H7 (cell line): ENCODE measurements around the gene DCDC2. TPM values are rescaled to one million over a fixed set of nuclear protein-coding genes. Genes with fewer than 3 reads are reported as not detected.

Experiments used
- DNase-seq: peaks from one replicate; pipeline ENCODE4 v3.0.0; 2012
- H3K27me3 ChIP-seq: 2 replicates; pipeline ENCODE4 v1.6.0; 2011; ENCODE audit warnings: mild to moderate bottlenecking, low read length; ENCODE audit not compliant: control insufficient read depth, insufficient read depth
- H3K36me3 ChIP-seq: replicated peaks from 2 replicates; pipeline ENCODE4 v1.5.1; 2011; ENCODE audit warnings: low read length; ENCODE audit not compliant: control insufficient read depth, insufficient read depth
- H3K4me3 ChIP-seq: 2 replicates; pipeline ENCODE4 v1.5.1; 2011; ENCODE audit warnings: low read depth, mild to moderate bottlenecking, control low read depth, low read length, moderate library complexity; ENCODE audit not compliant: insufficient read depth
- total RNA-seq: library from RNA; depleted of rRNA; stranded (reverse); fragments of >200 nt; shearing (Covaris generic); gene quantifications from 2 replicates; pipeline ENCODE4 v1.2.3, GENCODE V29; 2014

The DCDC2 gene
- total RNA-seq, 1 experiment from 2014 or later: not detected

DNA sequence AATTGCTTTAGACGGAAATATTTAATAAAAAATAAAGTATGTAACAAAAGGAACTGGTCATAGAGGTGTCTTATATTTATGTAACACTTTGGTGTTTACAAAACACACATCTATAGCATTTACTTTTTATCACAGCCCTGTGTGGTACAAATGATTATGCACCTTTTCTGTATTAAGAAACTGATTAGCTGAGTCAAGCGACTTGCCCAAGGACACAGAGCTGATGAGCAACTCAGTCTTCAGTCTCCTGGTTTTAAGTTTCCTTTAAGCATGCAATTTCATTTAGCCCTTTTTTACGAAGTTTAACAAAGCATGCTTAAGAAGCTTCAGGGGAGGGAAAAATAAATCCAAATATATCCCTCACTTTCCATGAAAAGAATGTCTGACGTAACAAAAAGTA lies 2.5 kb downstream of the DCDC2 start:
- no peak for DNase-seq
- Histone ChIP-seq H3K27me3 (no peaks in the 10 kb centered on the region), H3K36me3 (no peaks in the 10 kb centered on the region), H3K4me3 (no peak overlapping the region)

DNA sequence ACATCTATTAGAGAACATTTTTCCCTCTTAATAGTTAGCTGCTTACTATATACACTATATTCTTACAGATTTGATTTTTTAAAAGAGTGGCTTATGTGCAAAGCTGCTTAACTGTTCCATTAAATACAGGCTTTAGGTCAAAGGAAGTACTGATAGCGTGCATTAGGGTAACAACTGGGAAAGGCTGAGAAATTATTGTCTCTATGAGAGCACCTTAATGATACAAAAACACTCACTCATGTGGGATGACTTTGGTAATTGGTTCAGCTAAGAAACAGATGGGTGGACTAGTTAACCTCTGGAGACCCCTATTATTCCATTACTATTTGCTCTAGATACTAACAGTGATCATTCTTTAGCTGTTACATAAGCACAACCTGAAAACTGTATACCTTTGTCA lies 4.0 kb downstream of the DCDC2 start:
- no peak for DNase-seq
- Histone ChIP-seq H3K4me3 (no peak overlapping the region), H3K27me3 (no peaks in the 10 kb centered on the region), H3K36me3 (no peaks in the 10 kb centered on the region)

DNA sequence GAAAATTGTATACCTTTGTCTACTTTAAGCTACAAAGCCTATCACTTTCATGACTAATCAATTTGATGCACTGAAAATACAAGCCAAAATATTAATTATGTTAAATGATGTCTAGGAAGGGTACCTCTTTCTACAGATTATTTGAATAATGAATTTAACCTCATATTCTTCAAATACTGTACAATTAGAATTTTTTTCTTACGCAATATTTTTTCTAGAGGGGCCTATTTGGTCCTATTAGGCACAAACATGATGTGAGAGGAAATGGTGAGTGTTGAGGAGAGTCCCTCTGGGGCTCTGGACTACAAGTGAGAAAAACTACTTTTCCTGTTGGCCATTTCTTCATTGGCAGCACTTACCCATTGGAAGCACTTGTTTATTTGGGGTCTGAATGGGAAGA lies 5.4 kb downstream of the DCDC2 start:
- no peaks in the 10 kb centered on the region for H3K27me3 ChIP-seq

DNA sequence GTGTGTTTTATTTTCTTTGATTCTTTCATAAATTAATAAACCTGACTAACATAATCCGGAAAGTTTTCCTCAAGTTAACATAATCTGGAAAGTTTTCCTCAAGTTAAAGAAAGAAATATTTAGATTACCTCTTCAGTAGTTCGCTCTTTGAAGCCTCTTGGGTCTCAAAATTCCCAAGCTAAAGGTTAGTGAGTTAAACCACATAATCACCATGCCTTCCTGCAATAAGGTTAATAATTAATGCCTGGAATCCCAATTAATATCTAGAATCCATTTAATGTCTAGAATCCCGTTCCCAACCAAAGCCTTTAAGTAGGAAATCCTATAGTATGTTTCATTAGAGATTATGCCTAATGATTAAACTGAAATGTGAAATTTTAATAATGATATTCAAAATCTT lies 12.9 kb downstream of the DCDC2 start:
- no peak for DNase-seq
- H3K36me3 ChIP-seq: no peaks in the 10 kb centered on the region
- H3K4me3 ChIP-seq: no peak overlapping the region
- no peaks in the 10 kb centered on the region for H3K27me3 ChIP-seq

More for the DNA sequence above, 5.4 kb downstream of the DCDC2 start:
- DNase-seq: no peak
- Histone ChIP-seq H3K4me3 (no peak overlapping the region), H3K36me3 (no peaks in the 10 kb centered on the region)

DNA sequence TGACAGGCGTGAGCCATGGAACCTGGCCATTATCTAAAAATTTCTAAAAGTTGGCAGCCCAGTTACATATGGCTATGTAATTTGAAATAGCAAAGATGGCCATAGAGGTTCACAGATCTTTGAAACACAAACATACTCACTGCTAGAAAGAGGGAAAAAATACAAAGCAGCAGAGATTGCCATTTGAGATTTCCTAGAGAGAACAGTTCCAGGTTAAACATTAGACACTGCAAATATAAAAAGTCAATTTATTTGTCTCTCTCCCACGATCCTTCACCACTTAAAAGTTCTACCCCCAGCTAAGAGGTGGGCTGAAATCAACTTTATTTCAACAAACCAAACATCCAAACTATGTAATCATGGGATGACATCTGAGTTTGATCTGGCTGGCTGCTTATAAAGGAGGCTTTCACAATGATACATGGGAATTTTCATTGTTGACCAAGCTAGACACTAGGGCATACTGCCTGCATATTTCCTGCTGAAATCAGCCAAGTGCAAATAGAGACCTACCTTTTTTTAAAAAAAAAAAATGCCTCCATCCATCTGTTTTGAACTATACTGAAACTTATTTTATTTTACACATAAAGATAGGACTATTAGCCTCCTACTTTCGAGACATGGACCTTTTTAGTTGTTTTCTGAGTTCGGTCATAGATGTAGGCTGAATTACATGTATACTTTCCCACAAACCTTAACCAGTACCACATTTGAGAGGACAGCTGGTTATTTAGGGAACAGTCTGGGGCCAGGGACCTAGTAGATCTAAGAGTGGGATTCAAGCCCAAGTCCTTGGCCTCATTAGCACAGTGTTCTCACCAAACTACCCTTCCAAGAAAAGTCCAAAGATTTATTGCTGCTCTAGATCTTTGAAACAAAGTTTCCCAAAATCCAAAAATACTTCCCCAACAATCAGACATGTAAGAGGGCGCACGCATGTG lies 16.6 kb downstream of the DCDC2 start:
- Histone ChIP-seq H3K36me3 (no peaks in the 10 kb centered on the region), H3K4me3 (no peak overlapping the region), H3K27me3 (no peaks in the 10 kb centered on the region)
- DNase-seq: no peak

DNA sequence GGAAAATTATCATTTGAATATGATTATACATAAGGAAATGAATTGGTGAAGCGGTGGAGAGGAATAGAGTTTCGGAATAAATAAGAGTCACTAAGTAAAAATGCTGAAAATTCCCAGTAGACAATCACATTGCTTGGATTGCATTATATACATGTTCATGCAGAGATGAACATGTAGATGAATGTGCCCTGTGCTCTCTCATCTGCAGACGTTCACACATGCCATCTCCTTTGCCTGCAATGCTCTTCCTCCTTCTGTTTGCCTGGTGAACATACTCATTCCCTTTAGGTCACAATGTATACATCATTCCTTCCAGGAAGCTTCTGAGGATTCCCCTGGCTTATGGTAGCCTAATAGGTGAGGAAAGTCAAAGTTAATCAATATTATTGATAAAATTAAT lies 17.9 kb downstream of the DCDC2 start:
- Histone ChIP-seq H3K4me3 (no peak overlapping the region), H3K27me3 (no peaks in the 10 kb centered on the region), H3K36me3 (no peaks in the 10 kb centered on the region)
- DNase-seq: no peak

DNA sequence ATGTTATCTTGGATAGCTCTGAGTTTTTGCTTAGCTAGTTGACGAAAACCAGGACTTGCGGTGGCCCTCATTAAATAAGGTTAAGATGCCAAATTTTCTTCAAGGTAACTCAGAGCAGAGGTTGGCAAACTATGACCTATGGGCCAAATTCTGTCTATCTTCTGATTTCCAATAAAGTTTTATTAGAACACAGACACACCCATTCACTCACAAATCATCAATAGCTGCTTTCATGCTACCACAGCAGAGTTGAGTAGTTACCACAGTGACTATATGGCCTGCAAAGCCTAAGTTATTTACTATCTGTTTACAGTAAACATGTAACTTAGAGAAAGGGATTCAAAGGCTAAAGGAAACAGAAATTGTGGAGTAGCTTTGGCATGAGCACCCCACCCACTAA lies 23.6 kb downstream of the DCDC2 start:
- no peak for DNase-seq
- Histone ChIP-seq H3K4me3 (no peak overlapping the region), H3K36me3 (no peaks in the 10 kb centered on the region), H3K27me3 (no peaks in the 10 kb centered on the region)

DNA sequence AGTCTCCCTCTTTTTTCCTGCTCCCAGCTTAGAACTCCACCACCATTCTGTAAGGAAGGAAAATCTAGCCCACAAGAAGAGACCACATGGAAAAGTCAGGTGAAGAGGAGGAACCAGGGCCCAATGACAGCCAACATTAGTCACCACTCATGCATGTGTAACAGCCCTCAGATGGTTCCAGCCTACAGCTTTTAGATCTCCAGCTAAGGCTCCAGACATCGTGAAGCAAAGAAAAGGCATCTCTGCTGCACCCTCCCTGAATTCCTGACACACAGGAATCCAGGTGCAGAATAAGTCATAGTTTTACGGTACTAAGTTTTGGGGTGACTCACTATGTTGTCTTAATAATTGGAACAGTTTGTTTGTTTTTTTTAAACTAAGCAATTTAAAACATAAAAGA lies 25.5 kb downstream of the DCDC2 start:
- Histone ChIP-seq H3K4me3 (no peak overlapping the region), H3K36me3 (no peaks in the 10 kb centered on the region), H3K27me3 (no peaks in the 10 kb centered on the region)
- no peak for DNase-seq

DNA sequence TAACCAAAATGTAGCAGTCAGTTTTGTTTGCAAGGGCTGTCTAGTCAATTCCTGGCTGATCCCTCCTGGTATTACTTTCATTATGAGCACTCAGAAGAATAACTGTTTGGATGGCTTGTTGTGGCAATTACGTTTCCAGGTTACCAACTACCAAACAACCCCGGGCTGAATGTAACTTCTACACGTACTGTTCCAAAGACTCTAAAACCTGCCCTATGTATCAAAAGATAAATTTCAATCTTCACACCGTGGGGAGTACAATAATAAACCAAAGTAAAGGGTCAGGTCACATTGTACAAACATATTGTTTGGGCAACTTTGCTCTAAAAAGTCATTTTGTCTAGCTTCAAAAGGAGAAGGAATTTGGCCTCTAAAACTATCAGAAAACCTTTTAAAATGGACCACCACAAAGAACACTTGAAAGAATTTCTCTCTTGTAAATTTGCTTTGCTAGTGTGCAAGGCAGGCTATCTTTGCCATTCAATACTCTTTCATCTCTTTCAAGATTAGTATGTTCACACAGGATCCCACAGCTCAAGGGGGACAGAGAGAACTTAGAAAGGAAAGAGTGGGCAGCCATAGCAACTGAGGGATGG lies 27.6 kb downstream of the DCDC2 start:
- Histone ChIP-seq H3K27me3 (peaks cover 1% of the 10 kb centered on the region), H3K4me3 (no peak overlapping the region), H3K36me3 (no peaks in the 10 kb centered on the region)
- DNase-seq: no peak

DNA sequence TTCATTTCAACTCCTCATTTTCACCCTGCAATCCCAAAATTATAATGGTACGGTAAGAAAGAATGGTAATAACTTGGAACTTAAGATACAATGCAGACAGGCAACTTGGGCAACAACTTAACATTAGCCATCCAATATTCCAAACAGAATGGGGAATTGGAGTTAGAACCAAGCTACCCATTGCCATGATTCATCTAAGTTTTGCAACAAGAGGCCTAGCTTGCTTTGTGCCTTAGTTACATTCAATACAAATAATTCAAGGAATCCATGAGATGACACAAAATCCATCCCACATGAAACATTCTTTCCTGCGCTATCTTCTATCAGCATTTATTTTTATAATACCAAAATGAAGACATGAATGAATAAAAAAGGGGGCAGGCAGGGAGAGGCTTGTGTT lies 28.4 kb downstream of the DCDC2 start:
- DNase-seq: no peak
- no peak overlapping the region for H3K4me3 ChIP-seq
- H3K36me3 ChIP-seq: no peaks in the 10 kb centered on the region
- peaks cover 4% of the 10 kb centered on the region for H3K27me3 ChIP-seq

DNA sequence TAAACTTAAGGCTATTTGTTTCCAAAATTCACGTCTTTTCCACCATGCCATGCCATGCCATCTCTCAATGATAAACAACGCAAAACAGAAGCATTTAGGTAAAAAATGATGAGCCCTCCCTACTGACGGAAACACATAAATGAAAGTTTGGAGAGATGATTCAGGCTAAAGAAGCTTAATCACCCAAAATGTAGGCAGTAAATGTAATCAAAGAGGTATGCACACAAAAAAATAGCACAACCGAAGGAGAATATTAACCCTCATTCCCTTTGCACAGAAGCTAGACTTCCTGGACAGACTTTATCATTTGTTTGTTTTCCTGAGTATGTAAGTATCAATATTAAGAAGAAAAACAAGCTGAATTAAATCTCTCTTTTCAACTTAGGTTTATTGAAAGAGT lies 28.8 kb downstream of the DCDC2 start:
- DNase-seq: no peak
- peaks cover 4% of the 10 kb centered on the region for H3K27me3 ChIP-seq
- no peaks in the 10 kb centered on the region for H3K36me3 ChIP-seq
- no peak overlapping the region for H3K4me3 ChIP-seq

DNA sequence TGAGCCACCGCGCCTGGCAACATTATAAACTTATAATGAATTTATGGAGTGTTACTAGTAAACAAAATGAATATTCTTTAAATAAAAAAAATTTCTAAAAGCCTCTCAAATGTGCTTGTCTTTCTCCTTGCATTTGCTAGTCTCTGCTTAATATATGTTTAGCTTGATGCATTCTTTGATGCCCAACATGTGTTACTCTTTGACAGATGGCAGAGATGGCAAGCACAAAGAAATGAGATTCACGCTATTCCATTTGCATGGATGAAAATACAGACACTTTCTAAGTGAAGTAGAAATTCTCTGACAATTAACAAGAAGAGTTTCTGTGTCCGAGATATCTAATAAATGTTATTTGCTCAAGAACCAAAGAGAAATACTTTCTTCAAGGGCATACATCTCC lies 30.1 kb downstream of the DCDC2 start:
- H3K27me3 ChIP-seq: peaks cover 12% of the 10 kb centered on the region
- no peak for DNase-seq

DNA sequence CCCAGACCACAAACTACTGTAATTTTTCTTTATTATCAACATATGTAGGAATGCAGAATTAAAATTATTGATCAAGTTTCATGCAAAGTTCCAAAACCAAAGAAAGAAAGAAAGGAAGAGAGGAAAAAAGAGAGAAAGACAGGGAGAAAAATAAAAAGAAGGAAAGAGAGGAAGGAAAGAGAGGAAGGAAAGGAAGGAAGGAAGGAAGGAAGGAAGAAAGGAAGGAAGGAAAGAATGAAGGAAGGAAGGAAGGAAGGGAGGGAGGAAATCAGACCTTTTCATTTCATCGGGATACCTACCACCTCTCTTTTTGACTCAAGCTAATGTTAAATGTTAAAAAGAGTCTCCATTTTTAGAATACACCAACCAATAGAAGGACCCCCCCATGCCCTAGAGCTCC lies 31.9 kb downstream of the DCDC2 start:
- Histone ChIP-seq H3K4me3 (no peak overlapping the region), H3K27me3 (peaks cover 22% of the 10 kb centered on the region), H3K36me3 (no peaks in the 10 kb centered on the region)
- DNase-seq: no peak

More for the DNA sequence above, 30.1 kb downstream of the DCDC2 start:
- Histone ChIP-seq H3K4me3 (no peak overlapping the region), H3K36me3 (no peaks in the 10 kb centered on the region)

DNA sequence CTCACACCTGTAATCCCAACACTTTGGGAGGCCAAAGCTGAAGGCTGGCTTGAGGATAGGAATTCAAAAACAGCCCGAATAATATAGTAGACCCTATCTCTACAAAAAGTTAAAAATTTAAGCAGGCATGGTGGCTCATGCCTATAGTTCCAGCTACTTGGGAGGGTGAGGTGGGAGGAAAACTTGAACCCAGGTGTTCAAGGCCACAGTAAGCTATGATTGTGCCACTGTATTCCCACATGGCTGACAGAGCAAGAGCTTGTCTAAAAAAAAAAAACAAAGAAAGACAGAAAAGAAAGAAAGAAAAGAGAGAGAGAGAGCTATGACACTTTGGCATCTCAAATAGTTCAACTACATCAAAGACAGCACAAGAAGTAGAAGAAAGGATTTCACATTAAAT lies 33.2 kb downstream of the DCDC2 start:
- Histone ChIP-seq H3K4me3 (no peak overlapping the region), H3K36me3 (no peaks in the 10 kb centered on the region), H3K27me3 (peaks cover 30% of the 10 kb centered on the region)
- no peak for DNase-seq

DNA sequence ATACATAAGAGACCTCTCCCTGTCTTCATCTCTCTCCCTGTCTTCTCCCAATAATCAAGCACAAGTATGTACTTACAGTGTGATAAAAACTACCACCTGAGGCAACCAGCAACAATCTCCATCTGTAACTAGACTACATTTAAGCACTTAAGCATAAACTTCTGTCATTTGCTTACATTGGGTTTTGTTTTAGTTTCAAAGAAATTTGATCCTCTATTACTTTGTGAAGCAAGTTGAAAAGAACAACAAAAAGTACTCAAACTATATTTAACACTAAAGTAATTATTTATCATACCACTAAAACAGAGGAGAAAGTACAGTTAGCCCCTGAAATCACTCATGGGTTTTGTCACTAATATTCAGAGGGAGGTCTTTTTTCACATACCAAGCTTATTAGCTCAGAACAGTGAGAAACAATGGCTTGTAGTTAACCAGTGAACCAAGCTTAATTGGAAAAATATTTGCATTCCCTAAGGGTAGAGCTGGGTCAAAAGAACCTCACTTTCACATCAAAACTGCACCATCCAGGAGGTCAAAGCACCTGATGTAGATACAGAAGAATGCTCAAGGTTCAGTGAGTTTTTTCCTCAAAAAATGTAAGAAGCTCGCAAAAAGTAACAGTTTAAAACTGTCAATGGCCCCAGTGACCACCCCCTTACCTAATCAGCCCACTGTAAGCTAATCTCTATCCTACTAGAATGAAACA lies 34.1 kb downstream of the DCDC2 start:
- Histone ChIP-seq H3K27me3 (peaks cover 32% of the 10 kb centered on the region), H3K4me3 (no peak overlapping the region), H3K36me3 (no peaks in the 10 kb centered on the region)
- DNase-seq: no peak
